H9 (cell line): ENCODE measurements around the gene CTNNAL1. TPM values are rescaled to one million over a fixed set of nuclear protein-coding genes. Genes with fewer than 3 reads are reported as not detected.

Experiments used
- DNase-seq: peaks from one replicate; pipeline ENCODE4 v3.0.0-alpha.2; 2017
- H2AFZ ChIP-seq: one replicate; pipeline ENCODE4 v1.6.1; 2013; ENCODE audit warnings: mild to moderate bottlenecking, low read length, control low read depth, moderate library complexity
- H2AK5ac ChIP-seq: 2 replicates; pipeline ENCODE4 v1.6.1; 2013; ENCODE audit warnings: low read length, control low read depth, mixed read lengths; ENCODE audit not compliant: insufficient read length
- H2BK120ac ChIP-seq: one replicate; pipeline ENCODE4 v1.6.1; 2013; ENCODE audit warnings: low read depth, mild to moderate bottlenecking, low read length, control low read depth, inconsistent platforms; ENCODE audit not compliant: poor library complexity, severe bottlenecking
- H2BK12ac ChIP-seq: 2 replicates; pipeline ENCODE4 v1.6.1; 2013; ENCODE audit warnings: low read length, control low read depth, mixed read lengths, low read depth; ENCODE audit not compliant: insufficient read length
- H2BK15ac ChIP-seq: 2 replicates; pipeline ENCODE4 v1.6.1; 2013; ENCODE audit warnings: low read depth, low read length, control low read depth
- H2BK20ac ChIP-seq: one replicate; pipeline ENCODE4 v1.6.1; 2013; ENCODE audit warnings: low read depth, mild to moderate bottlenecking, low read length, control low read depth, inconsistent platforms; ENCODE audit not compliant: poor library complexity, severe bottlenecking
- H2BK5ac ChIP-seq: 2 replicates; pipeline ENCODE4 v1.6.1; 2013; ENCODE audit warnings: low read length, control low read depth, mixed read lengths; ENCODE audit not compliant: insufficient read length
- H3K14ac ChIP-seq: 2 replicates; pipeline ENCODE4 v1.6.1; 2013; ENCODE audit warnings: low read length, control low read depth; ENCODE audit not compliant: insufficient read depth
- H3K18ac ChIP-seq: 2 replicates; pipeline ENCODE4 v1.6.1; 2013; ENCODE audit warnings: low read depth, mild to moderate bottlenecking, mixed read lengths, low read length, control low read depth; ENCODE audit not compliant: insufficient read length
- H3K23ac ChIP-seq: 2 replicates; pipeline ENCODE4 v1.6.1; 2013; ENCODE audit warnings: low read length, control low read depth, mixed read lengths, low read depth; ENCODE audit not compliant: insufficient read length
- H3K23me2 ChIP-seq: 2 replicates; pipeline ENCODE4 v1.6.1; 2013; ENCODE audit warnings: low read depth, mild to moderate bottlenecking, mixed read lengths, low read length, control low read depth; ENCODE audit not compliant: insufficient read length, poor library complexity, severe bottlenecking
- H3K27ac ChIP-seq: 2 replicates; pipeline ENCODE4 v1.5.1; 2013; ENCODE audit warnings: low read length, control low read depth, mixed read lengths, low read depth; ENCODE audit not compliant: insufficient read length
- H3K27me3 ChIP-seq: 2 replicates; pipeline ENCODE4 v1.6.1; 2013; ENCODE audit warnings: low read length, control low read depth, inconsistent platforms; ENCODE audit not compliant: insufficient read depth
- H3K4ac ChIP-seq: 2 replicates; pipeline ENCODE4 v1.6.1; 2013; ENCODE audit warnings: low read depth, mild to moderate bottlenecking, control low read depth, inconsistent platforms, low read length, moderate library complexity
- H3K4me1 ChIP-seq: 2 replicates; pipeline ENCODE4 v1.6.1; 2013; ENCODE audit warnings: low read length, control low read depth, inconsistent platforms; ENCODE audit not compliant: insufficient read depth
- H3K4me2 ChIP-seq: 2 replicates; pipeline ENCODE4 v1.6.1; 2013; ENCODE audit warnings: low read length, control low read depth, mixed read lengths; ENCODE audit not compliant: insufficient read length, insufficient read depth
- H3K56ac ChIP-seq: 2 replicates; pipeline ENCODE4 v1.6.1; 2013; ENCODE audit warnings: low read depth, mild to moderate bottlenecking, mixed read lengths, low read length, control low read depth; ENCODE audit not compliant: insufficient read length
- H3K79me1 ChIP-seq: 2 replicates; pipeline ENCODE4 v1.6.1; 2013; ENCODE audit warnings: low read depth, mild to moderate bottlenecking, moderate library complexity, low read length, control low read depth, inconsistent platforms; ENCODE audit not compliant: insufficient read depth, poor library complexity, severe bottlenecking
- H3K79me2 ChIP-seq: 2 replicates; pipeline ENCODE4 v1.6.1; 2013; ENCODE audit warnings: low read length, control low read depth, inconsistent platforms; ENCODE audit not compliant: insufficient read depth
- H3K9ac ChIP-seq: 2 replicates; pipeline ENCODE4 v1.6.1; 2013; ENCODE audit warnings: low read length, control low read depth, mixed read lengths; ENCODE audit not compliant: insufficient read length; ENCODE audit errors: extremely low read depth
- H3K9me3 ChIP-seq: one replicate; pipeline ENCODE4 v1.6.1; 2013; ENCODE audit warnings: low read depth, low read length, inconsistent platforms; ENCODE audit not compliant: control insufficient read depth
- H3T11ph ChIP-seq: one replicate; pipeline ENCODE4 v1.6.1; 2013; ENCODE audit warnings: mild to moderate bottlenecking, low read length, control low read depth, inconsistent platforms
- H4K20me1 ChIP-seq: one replicate; pipeline ENCODE4 v1.6.1; 2013; ENCODE audit not compliant: control insufficient read depth, insufficient read length, insufficient read depth
- H4K5ac ChIP-seq: 2 replicates; pipeline ENCODE4 v1.6.1; 2013; ENCODE audit warnings: low read depth, mild to moderate bottlenecking, mixed read lengths, low read length, control low read depth; ENCODE audit not compliant: insufficient read length
- H4K8ac ChIP-seq: replicated peaks from 2 replicates; pipeline ENCODE4 v1.6.1; 2013; ENCODE audit warnings: low read length, control low read depth, mixed read lengths, low read depth; ENCODE audit not compliant: insufficient read length
- H4K91ac ChIP-seq: 2 replicates; pipeline ENCODE4 v1.6.1; 2013; ENCODE audit warnings: low read depth, mild to moderate bottlenecking, moderate library complexity, mixed read lengths, low read length, control low read depth; ENCODE audit not compliant: insufficient read length
- H3K27ac Mint-ChIP-seq, 3 experiments: 2 replicates in 2 of 3; 3 replicates in 1 of 3; pipeline ENCODE4 v1.8.0; 2020 to 2021; ENCODE audit warnings: mixed read lengths in 3 of 3, mild to moderate bottlenecking in 1 of 3, moderate library complexity in 1 of 3
- H3K27me3 Mint-ChIP-seq: 2 replicates; pipeline ENCODE4 v1.8.0; 2021; ENCODE audit warnings: low read depth, mild to moderate bottlenecking, moderate library complexity, mixed read lengths
- H3K36me3 Mint-ChIP-seq, 3 experiments: 2 replicates in 2 of 3; 3 replicates in 1 of 3; pipeline ENCODE4 v1.8.0; 2020 to 2021; ENCODE audit warnings: low read depth in 3 of 3, mixed read lengths in 3 of 3; ENCODE audit not compliant: insufficient read depth in 1 of 3
- H3K4me1 Mint-ChIP-seq, 2 experiments: 2 replicates each; pipeline ENCODE4 v1.8.0; 2020; ENCODE audit warnings: mixed read lengths in 2 of 2
- H3K4me3 Mint-ChIP-seq, 2 experiments: 2 replicates in 1 of 2; 3 replicates in 1 of 2; pipeline ENCODE4 v1.8.0; 2020 to 2021; ENCODE audit warnings: mild to moderate bottlenecking in 2 of 2, mixed read lengths in 2 of 2, moderate library complexity in 1 of 2
- H3K9me3 Mint-ChIP-seq, 2 experiments: 2 replicates in 1 of 2; 3 replicates in 1 of 2; pipeline ENCODE4 v1.8.0; 2020; ENCODE audit warnings: mild to moderate bottlenecking in 2 of 2, mixed read lengths in 2 of 2, moderate library complexity in 1 of 2
- WGBS: extraction: QIAGEN DNeasy Blood & Tissue Kit; methylation state at CpG from one replicate; pipeline ENCODE4 v1.1.7; 2013; ENCODE audit warnings: missing lambda C conversion rate, low lambda C conversion rate, mixed read lengths; ENCODE audit not compliant: insufficient read length; ENCODE audit errors: extremely low coverage; 5-methylcytosine and 5-hydroxymethylcytosine counted together
- total RNA-seq: library from RNA; stranded (reverse); gene quantifications from 2 replicates; pipeline ENCODE4 v1.2.1, GENCODE V29; 2021
- TF ChIP-seq, protein P1 (sequence below): fragments of 200-600 bp; sonication (generic); conservative IDR thresholded peaks from 3 replicates; pipeline ENCODE4 v1.8.0; 2021; ENCODE audit warnings: antibody characterized with exemption, mild to moderate bottlenecking

The CTNNAL1 gene
- total RNA-seq, 1 experiment from 2014 or later = 52.9 TPM

DNA sequence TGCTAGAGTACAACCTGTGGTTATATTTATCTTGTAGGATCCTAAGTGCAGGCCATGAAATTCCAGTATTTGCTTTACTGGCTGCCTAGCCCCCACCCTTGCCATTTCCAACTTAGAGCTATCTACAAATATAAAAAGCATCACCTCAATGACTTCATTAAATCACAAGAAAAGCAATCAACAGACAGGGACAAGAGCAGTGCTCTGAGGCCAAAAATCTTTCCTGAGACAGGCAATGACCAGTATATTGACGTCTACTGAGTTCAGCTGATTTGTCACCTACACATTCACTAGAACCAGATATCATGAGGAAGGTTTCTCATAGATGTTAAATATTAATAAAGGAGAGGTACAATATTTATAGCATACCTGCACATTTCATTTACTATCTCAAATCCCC lies 38.4 kb upstream of the CTNNAL1 start:
- Histone ChIP-seq H3K4ac (no peak overlapping the region), H3K18ac (no peak overlapping the region), H4K5ac (no peak overlapping the region), H3K56ac (no peak overlapping the region), H3K9ac (no peak overlapping the region), H3K4me2 (no peak overlapping the region), H4K91ac (no peak overlapping the region), H2AFZ (no peak overlapping the region), H2AK5ac (no peak overlapping the region), H3K23me2 (no peaks in the 10 kb centered on the region), H2BK12ac (no peak overlapping the region), H3K79me2 (no peaks in the 10 kb centered on the region), H3K27ac (no peak overlapping the region), H2BK120ac (no peak overlapping the region), H3K79me1 (peaks cover 2% of the 10 kb centered on the region), H3K23ac (no peak overlapping the region), H3K9me3 (no peaks in the 10 kb centered on the region), H4K8ac (no peak overlapping the region), H2BK20ac (no peak overlapping the region), H3K4me1 (peaks cover 3% of the 10 kb centered on the region; the same call in 1 of the 2 replicates), H2BK5ac (no peak overlapping the region), H3K14ac (no peak overlapping the region), H4K20me1 (no peaks in the 10 kb centered on the region), H2BK15ac (no peak overlapping the region), H3K27me3 (no peaks in the 10 kb centered on the region), H3T11ph (no peak overlapping the region)
- peaks cover 18 to 20% of the 10 kb centered on the region in 2 experiments for H3K4me1 Mint-ChIP-seq
- H3K36me3 Mint-ChIP-seq = peaks cover 48 to 86% (median 85%) of the 10 kb centered on the region in 3 experiments; a peak in 6 of 7 replicates
- H3K4me3 Mint-ChIP-seq = no peak overlapping the region
- no peaks in the 10 kb centered on the region for H3K9me3 Mint-ChIP-seq
- H3K27me3 Mint-ChIP-seq = no peaks in the 10 kb centered on the region
- TF ChIP-seq, protein P1, sequence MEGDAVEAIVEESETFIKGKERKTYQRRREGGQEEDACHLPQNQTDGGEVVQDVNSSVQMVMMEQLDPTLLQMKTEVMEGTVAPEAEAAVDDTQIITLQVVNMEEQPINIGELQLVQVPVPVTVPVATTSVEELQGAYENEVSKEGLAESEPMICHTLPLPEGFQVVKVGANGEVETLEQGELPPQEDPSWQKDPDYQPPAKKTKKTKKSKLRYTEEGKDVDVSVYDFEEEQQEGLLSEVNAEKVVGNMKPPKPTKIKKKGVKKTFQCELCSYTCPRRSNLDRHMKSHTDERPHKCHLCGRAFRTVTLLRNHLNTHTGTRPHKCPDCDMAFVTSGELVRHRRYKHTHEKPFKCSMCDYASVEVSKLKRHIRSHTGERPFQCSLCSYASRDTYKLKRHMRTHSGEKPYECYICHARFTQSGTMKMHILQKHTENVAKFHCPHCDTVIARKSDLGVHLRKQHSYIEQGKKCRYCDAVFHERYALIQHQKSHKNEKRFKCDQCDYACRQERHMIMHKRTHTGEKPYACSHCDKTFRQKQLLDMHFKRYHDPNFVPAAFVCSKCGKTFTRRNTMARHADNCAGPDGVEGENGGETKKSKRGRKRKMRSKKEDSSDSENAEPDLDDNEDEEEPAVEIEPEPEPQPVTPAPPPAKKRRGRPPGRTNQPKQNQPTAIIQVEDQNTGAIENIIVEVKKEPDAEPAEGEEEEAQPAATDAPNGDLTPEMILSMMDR = no peak
- peak overlapping the region in 1 of 3 experiments; percentile 23; a peak in 2 of 7 replicates for H3K27ac Mint-ChIP-seq
- no peak for DNase-seq
- no CpG with 5 or more reads among the region's 1 CpG for WGBS
